CD4-positive, alpha-beta T cell (primary cell): ENCODE data around the gene KRTAP5-1. TPM values are rescaled to one million over a fixed set of nuclear protein-coding genes. Genes with fewer than 3 reads are reported as not detected.

Experiments
- ATAC-seq: fragments of 200-7000 bp; cut with Tn5 transposase; one replicate; pipeline ENCODE4 v1.10.0; 2022; ENCODE audit warnings: mild to moderate bottlenecking; ENCODE audit not compliant: poor library complexity
- CTCF ChIA-PET: fragments of 350-600 bp; sonication (Branson Sonifier 250); formaldehyde crosslinking; loops from one replicate; lab custom pipeline; 2021; ENCODE audit warnings: antibody characterized with exemption, inconsistent platforms; lab: Charles Lee
- POLR2A ChIA-PET: fragments of 350-600 bp; sonication (Branson Sonifier 250); formaldehyde crosslinking; loops from one replicate; lab custom pipeline; 2021; ENCODE audit warnings: antibody characterized with exemption, inconsistent platforms; lab: Charles Lee
- DNase-seq, 14 experiments: peaks; one replicate each; pipeline ENCODE4 v3.0.0-alpha.2; 2013 to 2020; ENCODE audit warnings: mixed read lengths in 2 of 14
- H3K27ac ChIP-seq, 2 donors: one replicate each; pipeline versions ENCODE4 v1.5.1 to v1.7.0; 2013; ENCODE audit warnings: low read length in 2 of 2, low read depth in 1 of 2, mild to moderate bottlenecking in 1 of 2
- H3K27me3 ChIP-seq, 2 experiments: 1 replicate in 1 of 2; 2 replicates in 1 of 2; pipeline versions ENCODE4 v1.6.1 to v1.7.0; 2013; ENCODE audit warnings: low read length in 2 of 2, control low read depth in 1 of 2, mild to moderate bottlenecking in 1 of 2, moderate library complexity in 1 of 2; ENCODE audit not compliant: insufficient read depth in 2 of 2, control insufficient read depth in 1 of 2
- H3K36me3 ChIP-seq: one replicate; pipeline ENCODE4 v1.6.1; 2013; ENCODE audit warnings: low read length, control low read depth; ENCODE audit not compliant: insufficient read depth
- H3K4me1 ChIP-seq: one replicate; pipeline ENCODE4 v1.6.1; 2013; ENCODE audit warnings: low read length, control low read depth; ENCODE audit not compliant: insufficient read depth
- H3K4me3 ChIP-seq: one replicate; pipeline ENCODE4 v1.5.1; 2013; ENCODE audit warnings: mild to moderate bottlenecking, low read length, moderate library complexity
- H3K9me3 ChIP-seq, 2 experiments: 1 replicate in 1 of 2; 2 replicates in 1 of 2; pipeline versions ENCODE4 v1.6.1 to v1.7.0; 2013; ENCODE audit warnings: low read length in 2 of 2, mild to moderate bottlenecking in 2 of 2, control low read depth in 1 of 2, moderate library complexity in 1 of 2; ENCODE audit not compliant: control insufficient read depth in 1 of 2, insufficient read depth in 1 of 2
- H3K27ac Mint-ChIP-seq: one replicate; pipeline ENCODE4 v1.8.0; 2020; ENCODE audit warnings: mixed read lengths
- H3K27me3 Mint-ChIP-seq: one replicate; pipeline ENCODE4 v1.8.0; 2021; ENCODE audit warnings: mixed read lengths
- H3K36me3 Mint-ChIP-seq: one replicate; pipeline ENCODE4 v1.8.0; 2021; ENCODE audit warnings: low read depth, mixed read lengths
- H3K4me1 Mint-ChIP-seq: one replicate; pipeline ENCODE4 v1.8.0; 2021; ENCODE audit warnings: low read depth, mixed read lengths
- H3K4me3 Mint-ChIP-seq: one replicate; pipeline ENCODE4 v1.8.0; 2020; ENCODE audit warnings: mild to moderate bottlenecking, mixed read lengths
- H3K9me3 Mint-ChIP-seq: one replicate; pipeline ENCODE4 v1.8.0; 2020; ENCODE audit warnings: mixed read lengths
- intact Hi-C, 2 experiments: fragments of 100-400 bp; cut with DNase I in 1 of 2; cut with micrococcal nuclease in 1 of 2; formaldehyde crosslinking; loops; one replicate each; pipeline versions ENCODE4 v1.15.1 to v1.9.0; 2023 to 2025; cut with DNase I, micrococcal nuclease
- total RNA-seq, 174 experiments: library from RNA in 2 of 174; stranded (reverse) in 2 of 174; gene quantifications; one replicate each; pipeline ENCODE4 v1.2.3 and lab custom pipeline; 2021 to 2026
- TF ChIP-seq, protein P1 (sequence below): fragments of 200-600 bp; IDR thresholded peaks from one replicate; pipeline ENCODE4 v1.8.0; 2022; ENCODE audit warnings: antibody characterized with exemption, mild to moderate bottlenecking

Gene KRTAP5-1
- total RNA-seq, 2 experiments from 2014 or later = not detected

GRCh38 chr11:1565904-1566247 is 19.2 kb downstream of the KRTAP5-1 start:
- POLR2A ChIA-PET = no interaction called here

DNA sequence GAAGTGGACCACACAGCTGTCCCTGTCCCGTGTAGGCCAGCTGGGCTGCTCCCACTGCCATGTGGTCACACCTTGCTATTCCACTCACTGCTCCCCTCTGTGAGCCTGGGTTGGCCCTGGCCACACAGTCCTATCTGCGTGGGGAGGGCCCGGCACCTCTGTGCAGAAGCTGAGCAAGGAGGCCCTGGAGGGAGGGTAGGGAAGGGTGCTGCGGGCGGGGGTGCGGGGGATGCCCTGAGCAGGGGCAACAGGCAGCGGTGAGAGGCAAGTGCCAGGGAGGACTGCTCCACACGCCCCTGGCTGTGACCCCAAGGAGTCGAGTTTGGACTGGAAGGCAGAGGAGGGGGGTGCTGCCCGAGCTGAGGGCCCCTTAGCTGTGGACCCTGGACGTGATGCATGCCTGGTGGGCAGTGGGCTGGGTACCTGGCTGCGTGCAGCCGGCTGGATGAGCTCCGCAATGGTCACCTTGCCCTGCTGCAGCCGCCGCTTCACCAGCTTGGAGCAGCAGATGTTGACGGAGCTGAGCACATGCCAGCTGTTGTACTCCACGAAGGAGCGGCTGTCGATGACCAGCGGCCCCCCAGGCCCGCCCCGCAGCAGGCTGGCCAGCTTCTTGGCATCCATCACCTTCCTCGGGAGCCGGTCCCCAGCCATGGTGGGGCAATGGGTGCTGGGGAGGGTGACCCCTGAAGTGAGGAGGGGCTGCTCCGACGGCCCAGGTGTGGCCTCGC is 19.7 kb downstream of the KRTAP5-1 start:
- peaks cover 16% of the 10 kb centered on the region for H3K4me1 ChIP-seq
- H3K36me3 ChIP-seq = no peaks in the 10 kb centered on the region
- ATAC-seq (no peak), DNase-seq (peak in 3 of 14 experiments; percentile 6 to 30 (median 27))
- no peaks in the 10 kb centered on the region for H3K9me3 ChIP-seq
- ChIA-PET CTCF (interaction anchor here (1.5 to 2.8 kb wide), 2 partner anchors 9 to 18 kb away, joined by 5 to 18 read pairs; no protein-coding TSS in a partner anchor), POLR2A (no interaction called here)
- Mint-ChIP-seq H3K27ac (no peak overlapping the region), H3K27me3 (no peaks in the 10 kb centered on the region), H3K36me3 (peaks cover 6% of the 10 kb centered on the region), H3K4me1 (peaks cover 9% of the 10 kb centered on the region), H3K9me3 (no peaks in the 10 kb centered on the region), H3K4me3 (no peak overlapping the region)
- H3K4me3 ChIP-seq = no peak overlapping the region
- no peak overlapping the region for H3K27ac ChIP-seq
- intact Hi-C loops = no loop called here
- no peaks in the 10 kb centered on the region for H3K27me3 ChIP-seq
- TF ChIP-seq, protein P1, sequence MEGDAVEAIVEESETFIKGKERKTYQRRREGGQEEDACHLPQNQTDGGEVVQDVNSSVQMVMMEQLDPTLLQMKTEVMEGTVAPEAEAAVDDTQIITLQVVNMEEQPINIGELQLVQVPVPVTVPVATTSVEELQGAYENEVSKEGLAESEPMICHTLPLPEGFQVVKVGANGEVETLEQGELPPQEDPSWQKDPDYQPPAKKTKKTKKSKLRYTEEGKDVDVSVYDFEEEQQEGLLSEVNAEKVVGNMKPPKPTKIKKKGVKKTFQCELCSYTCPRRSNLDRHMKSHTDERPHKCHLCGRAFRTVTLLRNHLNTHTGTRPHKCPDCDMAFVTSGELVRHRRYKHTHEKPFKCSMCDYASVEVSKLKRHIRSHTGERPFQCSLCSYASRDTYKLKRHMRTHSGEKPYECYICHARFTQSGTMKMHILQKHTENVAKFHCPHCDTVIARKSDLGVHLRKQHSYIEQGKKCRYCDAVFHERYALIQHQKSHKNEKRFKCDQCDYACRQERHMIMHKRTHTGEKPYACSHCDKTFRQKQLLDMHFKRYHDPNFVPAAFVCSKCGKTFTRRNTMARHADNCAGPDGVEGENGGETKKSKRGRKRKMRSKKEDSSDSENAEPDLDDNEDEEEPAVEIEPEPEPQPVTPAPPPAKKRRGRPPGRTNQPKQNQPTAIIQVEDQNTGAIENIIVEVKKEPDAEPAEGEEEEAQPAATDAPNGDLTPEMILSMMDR = no peak

More at GRCh38 chr11:1565904-1566247, 19.2 kb downstream of the KRTAP5-1 start:
- H3K4me1 ChIP-seq = peaks cover 21% of the 10 kb centered on the region
- ATAC-seq = no peak
- Mint-ChIP-seq H3K27me3 (no peaks in the 10 kb centered on the region), H3K9me3 (no peaks in the 10 kb centered on the region), H3K27ac (no peak overlapping the region), H3K4me1 (peaks cover 14% of the 10 kb centered on the region), H3K36me3 (peaks cover 6% of the 10 kb centered on the region), H3K4me3 (no peak overlapping the region)
- TF ChIP-seq, protein P1 = no peak
- CTCF ChIA-PET = interaction anchor here (2.8 kb wide), 1 partner anchor 9 kb away, joined by 18 read pairs; no protein-coding TSS in a partner anchor
- peak in 1 of 14 experiments; percentile 2 for DNase-seq
- intact Hi-C loops = no loop called here
- no peaks in the 10 kb centered on the region for H3K27me3 ChIP-seq
- H3K27ac ChIP-seq = no peak overlapping the region
- no peaks in the 10 kb centered on the region for H3K36me3 ChIP-seq
- no peak overlapping the region for H3K4me3 ChIP-seq
- no peaks in the 10 kb centered on the region for H3K9me3 ChIP-seq

GRCh38 chr11:1564535-1565172 is 20.4 kb downstream of the KRTAP5-1 start:
- H3K9me3 ChIP-seq = no peaks in the 10 kb centered on the region
- ChIA-PET POLR2A (no interaction called here), CTCF (interaction anchor here (1.5 to 2.8 kb wide), 2 partner anchors 10 to 18 kb away, joined by 5 to 18 read pairs; no protein-coding TSS in a partner anchor)
- intact Hi-C loops = no loop called here
- no peak overlapping the region for H3K27ac Mint-ChIP-seq
- H3K4me3 Mint-ChIP-seq = no peak overlapping the region
- peak in 3 of 14 experiments; percentile 41 to 60 (median 46) for DNase-seq
- H3K27me3 ChIP-seq = no peaks in the 10 kb centered on the region
- peaks cover 5% of the 10 kb centered on the region for H3K4me1 Mint-ChIP-seq
- TF ChIP-seq, protein P1 = no peak
- no peaks in the 10 kb centered on the region for H3K27me3 Mint-ChIP-seq
- ATAC-seq = peak; percentile 31
- no peak overlapping the region for H3K4me3 ChIP-seq
- no peaks in the 10 kb centered on the region for H3K9me3 Mint-ChIP-seq
- no peak overlapping the region for H3K27ac ChIP-seq
- no peaks in the 10 kb centered on the region for H3K36me3 ChIP-seq
- H3K36me3 Mint-ChIP-seq = peaks cover 6% of the 10 kb centered on the region
- H3K4me1 ChIP-seq = peaks cover 10% of the 10 kb centered on the region
